HCT116 (cell line): ENCODE measurements around the gene TMTC3. TPM values are rescaled to one million over a fixed set of nuclear protein-coding genes. Genes with fewer than 3 reads are reported as not detected.

Source experiments
- ATAC-seq: fragments of 200-7000 bp; cut with Tn5 transposase; 2 replicates; pipeline ENCODE4 v1.9.1; 2020; ENCODE audit warnings: mild to moderate bottlenecking, moderate library complexity
- BruUV-seq: library from RNA; stranded (reverse); fragments of 400-500 nt; replicated peaks from 2 replicates; lab custom pipeline; 2021; lab: Mats Ljungman, UMichigan
- CTCF ChIA-PET: fragments of 300-600 bp; sonication (Branson Sonifier 250); formaldehyde crosslinking; loops from one replicate; lab custom pipeline; 2021; ENCODE audit warnings: antibody characterized with exemption; lab: Charles Lee
- POLR2A ChIA-PET: fragments of 300-600, 350-600 bp; sonication (Branson Sonifier 250); formaldehyde crosslinking; loops from one replicate; lab custom pipeline; 2021; ENCODE audit warnings: antibody characterized with exemption; lab: Charles Lee
- RAD21 ChIA-PET, 2 experiments: fragments of 300-600 bp; sonication (Branson Sonifier 250); formaldehyde crosslinking; loops; one replicate each; lab custom pipeline; 2023; ENCODE audit warnings: low total read pairs in 2 of 2; ENCODE audit not compliant: uncharacterized antibody in 2 of 2, unreplicated experiment in 2 of 2, low non-redundant PET in 1 of 2; lab: Charles Lee
- DNase-seq: peaks from one replicate; pipeline ENCODE4 v3.0.0-alpha.2; 2010; ENCODE audit warnings: low read depth, low spot score
- H2AFZ ChIP-seq: fragments of 200-600 bp; shearing (Covaris generic), sonication (generic); 2 replicates; pipeline ENCODE4 v1.6.1; 2017; ENCODE audit warnings: low read depth, mixed run types, mixed read lengths, antibody characterized with exemption, low read length; ENCODE audit not compliant: poor library complexity, severe bottlenecking
- H3K27ac ChIP-seq: 2 replicates; pipeline ENCODE4 v1.5.1; 2012; ENCODE audit warnings: low read depth, low read length
- H3K27me3 ChIP-seq: fragments of 200-600 bp; sonication (generic); 2 replicates; pipeline ENCODE4 v1.6.1; 2016; ENCODE audit warnings: mixed run types, low read length, mixed read lengths; ENCODE audit not compliant: insufficient read depth
- H3K36me3 ChIP-seq, 2 experiments: fragments of 200-500 bp in 1 of 2; fragments of 200-600 bp in 1 of 2; sonication (Bioruptor generic) in 1 of 2; sonication (generic) in 1 of 2; 2 replicates each; pipeline versions ENCODE4 v1.5.1 to v1.6.1; 2014 to 2016; ENCODE audit warnings: low read length in 2 of 2, inconsistent platforms in 1 of 2, mixed read lengths in 1 of 2, mixed run types in 1 of 2; ENCODE audit not compliant: insufficient read depth in 2 of 2, control insufficient read depth in 1 of 2
- H3K4me1 ChIP-seq, 2 experiments: fragments of 200-600 bp in 1 of 2; sonication (generic) in 1 of 2; 2 replicates each; pipeline versions ENCODE4 v1.5.1 to v1.6.1; 2012 to 2017; ENCODE audit warnings: low read length in 2 of 2, inconsistent platforms in 1 of 2, mild to moderate bottlenecking in 1 of 2, mixed read lengths in 1 of 2, mixed run types in 1 of 2, moderate library complexity in 1 of 2; ENCODE audit not compliant: insufficient read depth in 2 of 2, control insufficient read depth in 1 of 2
- H3K4me2 ChIP-seq: fragments of 200-600 bp; sonication (generic); 2 replicates; pipeline ENCODE4 v1.6.1; 2017; ENCODE audit warnings: mixed run types, low read length, mixed read lengths
- H3K4me3 ChIP-seq, 2 experiments: fragments of 200-600 bp in 1 of 2; sonication (generic) in 1 of 2; replicated peaks in 1 of 2; 2 replicates each; pipeline ENCODE4 v1.5.1; 2011 to 2016; ENCODE audit warnings: low read length in 2 of 2, control low read depth in 1 of 2, low read depth in 1 of 2, mild to moderate bottlenecking in 1 of 2, mixed read lengths in 1 of 2, mixed run types in 1 of 2
- H3K79me2 ChIP-seq: fragments of 200-600 bp; sonication (generic); 2 replicates; pipeline ENCODE4 v1.6.1; 2017; ENCODE audit warnings: mild to moderate bottlenecking, mixed run types, low read length, moderate library complexity, mixed read lengths; ENCODE audit not compliant: insufficient read depth
- H3K9ac ChIP-seq: fragments of 200-600 bp; sonication (generic); 2 replicates; pipeline ENCODE4 v1.6.1; 2016; ENCODE audit warnings: low read length, mixed read lengths
- H3K9me2 ChIP-seq: fragments of 200-600 bp; sonication (generic), shearing (Covaris generic); 2 replicates; pipeline ENCODE4 v1.6.1; 2017; ENCODE audit warnings: mixed run types, mild to moderate bottlenecking, moderate library complexity; ENCODE audit not compliant: insufficient read depth
- H3K9me3 ChIP-seq, 2 experiments: fragments of 200-500 bp in 1 of 2; fragments of 200-600 bp in 1 of 2; sonication (Bioruptor generic) in 1 of 2; sonication (generic) in 1 of 2; 2 replicates each; pipeline ENCODE4 v1.6.1; 2014 to 2017; ENCODE audit warnings: low read length in 2 of 2, mixed read lengths in 2 of 2, inconsistent platforms in 1 of 2, low read depth in 1 of 2, mild to moderate bottlenecking in 1 of 2, mixed run types in 1 of 2, moderate library complexity in 1 of 2; ENCODE audit not compliant: control insufficient read depth in 1 of 2, insufficient read depth in 1 of 2
- H4K20me1 ChIP-seq: fragments of 200-600 bp; sonication (generic), shearing (Covaris generic); 2 replicates; pipeline ENCODE4 v1.6.1; 2017; ENCODE audit warnings: mixed run types, mild to moderate bottlenecking, moderate library complexity; ENCODE audit not compliant: insufficient read depth
- FOSL1 ChIP-seq: IDR thresholded peaks from 2 replicates; pipeline ENCODE4 v1.6.1; 2012; ENCODE audit warnings: low read depth
- POLR2A ChIP-seq: IDR thresholded peaks from 2 replicates; pipeline ENCODE4 v1.7.0; 2011; ENCODE audit warnings: borderline replicate concordance; ENCODE audit not compliant: insufficient read depth, insufficient read length; ENCODE audit errors: extremely low read depth
- RAD21 ChIP-seq: IDR thresholded peaks from 2 replicates; pipeline ENCODE4 v1.6.1; 2012; ENCODE audit warnings: low read depth, mild to moderate bottlenecking
- SIN3A ChIP-seq: IDR thresholded peaks from 2 replicates; pipeline ENCODE4 v1.6.1; 2012; ENCODE audit warnings: low read depth
- YY1 ChIP-seq: IDR thresholded peaks from 2 replicates; pipeline ENCODE4 v1.6.1; 2011; ENCODE audit warnings: low read length, low read depth, moderate library complexity, mild to moderate bottlenecking; ENCODE audit not compliant: insufficient replicate concordance; ENCODE audit errors: extremely low read depth
- ZFX ChIP-seq: fragments of 450-650 bp; IDR thresholded peaks from 2 replicates; pipeline ENCODE4 v1.6.1; 2017
- intact Hi-C: fragments of 100-400 bp; cut with micrococcal nuclease; formaldehyde crosslinking; loops from 2 replicates; pipeline ENCODE4 v1.10.0; 2022
- total RNA-seq: library from RNA; stranded (reverse); gene quantifications from one replicate; pipeline ENCODE4 v1.2.1, GENCODE V29; 2021; ENCODE audit not compliant: unreplicated experiment
- TF ChIP-seq, protein P1 (sequence below): IDR thresholded peaks from 2 replicates; pipeline ENCODE4 v1.6.1; 2012; ENCODE audit warnings: low read depth
- TF ChIP-seq, protein P2 (sequence below): IDR thresholded peaks from 2 replicates; pipeline ENCODE4 v1.6.1; 2012
- TF ChIP-seq, protein P3 (sequence below), 3 experiments: fragments of 200-600 bp in 1 of 3; sonication (generic) in 1 of 3; IDR thresholded peaks in 2 of 3; conservative IDR thresholded peaks in 1 of 3; 2 replicates each; pipeline ENCODE4 v1.5.1; 2012 to 2017; ENCODE audit warnings: low read depth in 2 of 3, low read length in 2 of 3, antibody characterized with exemption in 1 of 3, borderline replicate concordance in 1 of 3, control low read depth in 1 of 3, mild to moderate bottlenecking in 1 of 3, mixed read lengths in 1 of 3, mixed run types in 1 of 3, moderate library complexity in 1 of 3; ENCODE audit not compliant: insufficient read depth in 1 of 3

The TMTC3 gene
- total RNA-seq, 1 experiment from 2014 or later = 22.5 TPM

DNA sequence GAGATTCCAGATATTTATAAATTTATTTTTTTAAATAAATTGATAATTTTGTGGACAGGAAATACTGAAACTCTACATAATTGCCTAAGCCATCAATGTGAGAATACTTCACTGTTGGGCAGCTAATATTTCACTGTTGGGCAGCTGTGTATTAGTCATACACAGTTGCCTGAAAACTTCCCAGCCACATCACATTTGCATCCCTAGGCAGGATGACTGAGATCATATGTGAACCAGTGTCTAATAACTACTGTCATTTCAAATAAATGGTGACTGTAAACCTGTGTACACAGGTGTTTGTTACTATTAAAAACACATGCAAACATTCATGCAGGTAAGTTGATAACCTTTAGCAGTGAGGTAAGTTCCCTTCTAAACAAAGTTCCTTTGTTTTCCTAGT is 43.9 kb downstream of the TMTC3 start:
- ChIA-PET RAD21 (no interaction called here), POLR2A (no interaction called here), CTCF (no interaction called here)
- Histone ChIP-seq H3K9ac (no peak overlapping the region), H3K9me3 (no peaks in the 10 kb centered on the region), H2AFZ (no peak overlapping the region), H3K36me3 (no peaks in the 10 kb centered on the region; a peak in 1 of 4 replicates), H3K4me3 (no peak overlapping the region), H3K4me2 (no peak overlapping the region), H3K9me2 (no peaks in the 10 kb centered on the region), H3K27ac (no peak overlapping the region), H3K79me2 (no peaks in the 10 kb centered on the region), H4K20me1 (no peaks in the 10 kb centered on the region), H3K27me3 (no peaks in the 10 kb centered on the region), H3K4me1 (peaks cover 3 to 13% of the 10 kb centered on the region in 2 experiments; a peak in 1 of 4 replicates)
- peak; percentile 1 for DNase-seq
- BruUV-seq = no TSS peak
- intact Hi-C loops = no loop called here
- no peak for ATAC-seq
- TF ChIP-seq, protein P1, sequence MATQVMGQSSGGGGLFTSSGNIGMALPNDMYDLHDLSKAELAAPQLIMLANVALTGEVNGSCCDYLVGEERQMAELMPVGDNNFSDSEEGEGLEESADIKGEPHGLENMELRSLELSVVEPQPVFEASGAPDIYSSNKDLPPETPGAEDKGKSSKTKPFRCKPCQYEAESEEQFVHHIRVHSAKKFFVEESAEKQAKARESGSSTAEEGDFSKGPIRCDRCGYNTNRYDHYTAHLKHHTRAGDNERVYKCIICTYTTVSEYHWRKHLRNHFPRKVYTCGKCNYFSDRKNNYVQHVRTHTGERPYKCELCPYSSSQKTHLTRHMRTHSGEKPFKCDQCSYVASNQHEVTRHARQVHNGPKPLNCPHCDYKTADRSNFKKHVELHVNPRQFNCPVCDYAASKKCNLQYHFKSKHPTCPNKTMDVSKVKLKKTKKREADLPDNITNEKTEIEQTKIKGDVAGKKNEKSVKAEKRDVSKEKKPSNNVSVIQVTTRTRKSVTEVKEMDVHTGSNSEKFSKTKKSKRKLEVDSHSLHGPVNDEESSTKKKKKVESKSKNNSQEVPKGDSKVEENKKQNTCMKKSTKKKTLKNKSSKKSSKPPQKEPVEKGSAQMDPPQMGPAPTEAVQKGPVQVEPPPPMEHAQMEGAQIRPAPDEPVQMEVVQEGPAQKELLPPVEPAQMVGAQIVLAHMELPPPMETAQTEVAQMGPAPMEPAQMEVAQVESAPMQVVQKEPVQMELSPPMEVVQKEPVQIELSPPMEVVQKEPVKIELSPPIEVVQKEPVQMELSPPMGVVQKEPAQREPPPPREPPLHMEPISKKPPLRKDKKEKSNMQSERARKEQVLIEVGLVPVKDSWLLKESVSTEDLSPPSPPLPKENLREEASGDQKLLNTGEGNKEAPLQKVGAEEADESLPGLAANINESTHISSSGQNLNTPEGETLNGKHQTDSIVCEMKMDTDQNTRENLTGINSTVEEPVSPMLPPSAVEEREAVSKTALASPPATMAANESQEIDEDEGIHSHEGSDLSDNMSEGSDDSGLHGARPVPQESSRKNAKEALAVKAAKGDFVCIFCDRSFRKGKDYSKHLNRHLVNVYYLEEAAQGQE = no peak
- TF ChIP-seq RAD21 (no peak), ZFX (no peak), SIN3A (no peak)

DNA sequence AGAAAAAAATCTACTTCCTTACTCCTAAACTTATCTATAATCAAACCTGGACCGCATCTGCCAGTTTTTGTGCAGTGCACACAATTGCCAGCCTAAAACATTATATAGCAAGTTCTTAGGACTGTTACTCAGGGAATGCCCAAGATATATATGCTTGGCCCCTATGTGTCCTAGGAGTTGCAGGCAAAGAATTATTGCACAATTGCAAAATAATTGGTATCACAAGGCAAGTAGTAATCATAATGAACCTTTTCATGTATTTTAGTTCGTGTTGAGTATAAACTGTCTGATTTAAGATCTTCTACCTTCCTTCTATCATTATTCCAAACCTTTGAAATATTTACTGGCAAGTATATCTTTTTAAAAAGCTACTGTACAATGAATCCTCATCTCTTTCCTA is 45.5 kb downstream of the TMTC3 start:
- Histone ChIP-seq H3K27ac (no peak overlapping the region), H3K4me3 (no peak overlapping the region), H3K36me3 (no peaks in the 10 kb centered on the region; a peak in 1 of 4 replicates), H2AFZ (no peak overlapping the region), H3K4me2 (no peak overlapping the region), H3K4me1 (peaks cover 0 to 4% of the 10 kb centered on the region in 2 experiments; a peak in 1 of 4 replicates), H3K9me2 (no peaks in the 10 kb centered on the region), H3K79me2 (no peaks in the 10 kb centered on the region), H3K9me3 (no peaks in the 10 kb centered on the region), H3K9ac (no peak overlapping the region), H4K20me1 (no peaks in the 10 kb centered on the region; the same call in 1 of the 2 replicates), H3K27me3 (no peaks in the 10 kb centered on the region)
- TF ChIP-seq FOSL1 (no peak), YY1 (no peak), ZFX (no peak), POLR2A (no peak), SIN3A (no peak)
- TF ChIP-seq, protein P2, sequence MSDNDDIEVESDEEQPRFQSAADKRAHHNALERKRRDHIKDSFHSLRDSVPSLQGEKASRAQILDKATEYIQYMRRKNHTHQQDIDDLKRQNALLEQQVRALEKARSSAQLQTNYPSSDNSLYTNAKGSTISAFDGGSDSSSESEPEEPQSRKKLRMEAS = no peak
- TF ChIP-seq, protein P3, sequence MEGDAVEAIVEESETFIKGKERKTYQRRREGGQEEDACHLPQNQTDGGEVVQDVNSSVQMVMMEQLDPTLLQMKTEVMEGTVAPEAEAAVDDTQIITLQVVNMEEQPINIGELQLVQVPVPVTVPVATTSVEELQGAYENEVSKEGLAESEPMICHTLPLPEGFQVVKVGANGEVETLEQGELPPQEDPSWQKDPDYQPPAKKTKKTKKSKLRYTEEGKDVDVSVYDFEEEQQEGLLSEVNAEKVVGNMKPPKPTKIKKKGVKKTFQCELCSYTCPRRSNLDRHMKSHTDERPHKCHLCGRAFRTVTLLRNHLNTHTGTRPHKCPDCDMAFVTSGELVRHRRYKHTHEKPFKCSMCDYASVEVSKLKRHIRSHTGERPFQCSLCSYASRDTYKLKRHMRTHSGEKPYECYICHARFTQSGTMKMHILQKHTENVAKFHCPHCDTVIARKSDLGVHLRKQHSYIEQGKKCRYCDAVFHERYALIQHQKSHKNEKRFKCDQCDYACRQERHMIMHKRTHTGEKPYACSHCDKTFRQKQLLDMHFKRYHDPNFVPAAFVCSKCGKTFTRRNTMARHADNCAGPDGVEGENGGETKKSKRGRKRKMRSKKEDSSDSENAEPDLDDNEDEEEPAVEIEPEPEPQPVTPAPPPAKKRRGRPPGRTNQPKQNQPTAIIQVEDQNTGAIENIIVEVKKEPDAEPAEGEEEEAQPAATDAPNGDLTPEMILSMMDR (IDR thresholded peaks at IDR 0.05 in 2 of 3, conservative IDR thresholded peaks at IDR 0.05 in 1 of 3; ENCODE audit: borderline replicate concordance in 1 of 3, insufficient read depth in 1 of 3, low read depth in 2 of 3, low read length in 2 of 3) = no peak
- ChIA-PET RAD21 (no interaction called here), CTCF (no interaction called here), POLR2A (no interaction called here)
- intact Hi-C loops = no loop called here
- DNase-seq = no peak
- ATAC-seq = no peak
- no TSS peak for BruUV-seq
